D341Med (cell line): ENCODE measurements around the gene RAD51B.
"Not testable (repeated sequence)": the region's sequence is repeated elsewhere in the genome, so short reads cannot be mapped to it uniquely, and the experiment has no call there.

Experiments
- DNase-seq: peaks from one replicate; pipeline ENCODE4 v3.0.0; 2012; ENCODE audit warnings: low spot score

The RAD51B gene

GRCh38 chr14:68409387-68409786 is 589.8 kb downstream of the RAD51B start:
- no peak for DNase-seq

GRCh38 chr14:68412505-68413465 is 593.2 kb downstream of the RAD51B start:
- no peak for DNase-seq

- no peak for DNase-seq
Measured at GRCh38 chr14:68413509-68413908, 593.9 kb downstream of the RAD51B start.

GRCh38 chr14:68414121-68414520 is 594.5 kb downstream of the RAD51B start:
- no peak for DNase-seq

GRCh38 chr14:68416171-68416570 is 596.6 kb downstream of the RAD51B start:
- no peak for DNase-seq

- DNase-seq = no peak
Measured at GRCh38 chr14:68417009-68417650, 597.6 kb downstream of the RAD51B start.

- DNase-seq = no peak
Measured at GRCh38 chr14:68418174-68419118, 598.9 kb downstream of the RAD51B start.

- DNase-seq = no peak
Measured at GRCh38 chr14:68420350-68420749, 600.8 kb downstream of the RAD51B start.

GRCh38 chr14:68421116-68421515 is 601.5 kb downstream of the RAD51B start:
- no peak for DNase-seq

GRCh38 chr14:68423686-68424085 is 604.1 kb downstream of the RAD51B start:
- no peak for DNase-seq

- no peak for DNase-seq
Measured at GRCh38 chr14:68424443-68425172, 605.0 kb downstream of the RAD51B start.

GRCh38 chr14:68426661-68427549 is 607.3 kb downstream of the RAD51B start:
- DNase-seq = no peak

GRCh38 chr14:68427550-68427890 is 607.9 kb downstream of the RAD51B start:
- DNase-seq = no peak

- DNase-seq = not testable (repeated sequence)
Measured at GRCh38 chr14:68428900-68429299, 609.3 kb downstream of the RAD51B start.

- DNase-seq = not testable (repeated sequence)
Measured at GRCh38 chr14:68434173-68434572, 614.6 kb downstream of the RAD51B start.

- DNase-seq = not testable (repeated sequence)
Measured at GRCh38 chr14:68435631-68436030, 616.1 kb downstream of the RAD51B start.

- no peak for DNase-seq
Measured at GRCh38 chr14:68439676-68440075, 620.1 kb downstream of the RAD51B start.

GRCh38 chr14:68440820-68441219 is 621.2 kb downstream of the RAD51B start:
- DNase-seq = no peak

- no peak for DNase-seq
Measured at GRCh38 chr14:68441542-68441941, 622.0 kb downstream of the RAD51B start.

GRCh38 chr14:68442828-68443629 is 623.5 kb downstream of the RAD51B start:
- no peak for DNase-seq
